Activated CD8-positive, alpha-beta memory T cell treated with anti-CD3 and anti-CD28 coated beads for 4 hours (primary cell): ENCODE data around the gene GNA14.
"Not testable (repeated sequence)": the region's sequence is repeated elsewhere in the genome, so short reads cannot be mapped to it uniquely, and the experiment has no call there.

Experiments
- DNase-seq, 2 donors: peaks; one replicate each; pipeline ENCODE4 v3.0.0-alpha.2; 2020; ENCODE audit warnings: low read depth in 2 of 2

The GNA14 gene

GRCh38 chr9:77643871-77644270 is 4.3 kb downstream of the GNA14 start:
- no peak for DNase-seq

DNA sequence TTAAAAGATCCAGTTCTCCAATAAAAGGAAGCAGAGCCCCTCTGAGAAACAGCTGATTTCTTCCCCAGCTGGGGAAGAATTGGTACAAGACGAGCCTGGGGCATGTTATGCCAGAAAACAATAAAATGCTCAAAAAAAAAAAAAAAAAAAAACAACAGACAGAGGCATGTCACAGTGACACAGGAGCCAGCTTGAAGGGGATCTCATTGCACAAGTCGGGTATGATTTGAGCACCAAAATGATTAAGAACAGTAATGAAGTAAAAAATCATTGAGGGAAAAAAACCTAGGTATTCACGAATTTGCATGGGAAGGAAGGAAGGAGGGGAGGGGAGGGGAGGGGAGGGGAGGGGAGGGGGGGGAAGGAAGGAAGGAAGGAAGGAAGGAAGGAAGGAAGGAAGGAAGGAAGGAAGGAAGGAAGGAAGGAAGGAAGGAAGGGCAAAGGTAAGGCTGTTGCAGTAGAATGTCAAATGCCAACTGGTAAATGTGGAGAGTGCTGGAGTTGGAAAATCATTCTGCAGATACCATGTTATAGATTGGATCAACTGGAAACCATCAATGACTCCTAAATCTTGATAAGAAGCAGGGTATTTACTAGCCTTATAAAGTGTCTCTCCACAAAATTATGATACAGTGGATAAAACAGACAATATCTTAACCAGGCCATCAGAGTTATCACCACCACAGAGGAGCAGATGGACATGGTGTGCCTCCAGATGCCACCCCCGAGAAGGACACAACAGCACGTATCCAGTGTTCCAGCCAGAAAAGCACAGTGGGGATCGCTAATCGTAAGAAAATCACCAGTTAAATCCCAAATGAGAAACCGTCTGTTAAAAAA is 7.2 kb downstream of the GNA14 start:
- no peak for DNase-seq

- no peak for DNase-seq
Observed at GRCh38 chr9:77632652-77633051, 15.5 kb downstream of the GNA14 start.

- DNase-seq: not testable (repeated sequence)
Observed at GRCh38 chr9:77628864-77629263, 19.3 kb downstream of the GNA14 start.

DNA sequence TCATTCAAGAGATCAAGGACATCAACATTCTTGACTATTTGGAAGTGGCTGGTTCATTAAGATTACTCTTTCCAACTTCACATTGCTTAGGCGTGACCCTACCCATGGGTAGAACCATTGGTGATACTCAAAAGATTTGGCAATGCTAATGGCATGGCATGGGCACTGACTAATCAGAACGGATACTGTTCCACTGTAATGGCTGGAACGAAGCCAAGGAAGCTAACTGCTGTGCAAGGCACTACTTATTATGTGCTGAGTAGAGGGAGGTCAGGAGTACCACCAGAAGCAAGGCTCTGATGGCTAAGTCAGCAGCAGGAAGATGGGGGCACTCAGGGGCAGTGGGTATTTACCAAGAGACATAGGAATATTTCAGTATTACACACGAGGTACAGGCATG is 31.9 kb downstream of the GNA14 start:
- no peak for DNase-seq

GRCh38 chr9:77614645-77615044 is 33.5 kb downstream of the GNA14 start:
- DNase-seq: no peak

DNA sequence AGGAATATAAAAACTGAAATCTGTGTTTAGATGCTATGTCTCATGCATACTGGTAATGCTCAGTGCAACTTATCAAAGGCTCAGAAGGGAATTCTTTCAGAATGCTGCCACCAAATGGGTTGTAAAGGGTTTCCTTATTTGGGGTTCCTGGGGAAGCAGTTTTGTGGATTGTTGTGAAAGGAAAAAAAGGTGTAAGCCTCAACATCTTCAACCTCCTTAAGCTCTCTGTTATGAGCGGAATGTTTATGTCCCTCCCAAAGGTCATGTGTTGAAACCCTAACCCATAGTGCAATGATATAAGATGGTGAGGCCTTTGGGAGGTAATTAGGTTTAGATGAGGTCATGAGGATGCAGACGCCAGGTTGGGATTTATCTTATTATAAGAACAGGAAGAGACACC is 41.6 kb downstream of the GNA14 start:
- no peak for DNase-seq

- DNase-seq: no peak
Observed at GRCh38 chr9:77605449-77606220, 42.5 kb downstream of the GNA14 start.

DNA sequence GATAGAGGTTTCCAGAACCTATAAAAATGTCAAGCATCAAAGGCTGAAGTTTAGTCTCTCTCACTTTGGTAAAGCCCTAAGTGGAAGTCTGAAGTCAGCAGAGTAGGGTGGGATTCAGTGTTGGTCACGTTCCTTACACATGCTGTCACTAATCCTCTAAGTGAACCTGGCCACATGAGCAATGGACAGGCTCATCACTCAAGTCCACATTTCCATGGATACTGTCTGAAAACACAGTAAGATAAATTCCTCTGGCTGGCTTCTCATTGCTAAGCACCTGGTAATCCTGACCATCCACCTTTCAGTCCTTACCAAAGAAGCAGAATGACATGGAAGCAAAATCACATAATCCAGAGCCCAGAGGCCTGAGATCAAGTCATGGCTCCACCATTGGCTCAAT is 43.8 kb downstream of the GNA14 start:
- DNase-seq: no peak

DNA sequence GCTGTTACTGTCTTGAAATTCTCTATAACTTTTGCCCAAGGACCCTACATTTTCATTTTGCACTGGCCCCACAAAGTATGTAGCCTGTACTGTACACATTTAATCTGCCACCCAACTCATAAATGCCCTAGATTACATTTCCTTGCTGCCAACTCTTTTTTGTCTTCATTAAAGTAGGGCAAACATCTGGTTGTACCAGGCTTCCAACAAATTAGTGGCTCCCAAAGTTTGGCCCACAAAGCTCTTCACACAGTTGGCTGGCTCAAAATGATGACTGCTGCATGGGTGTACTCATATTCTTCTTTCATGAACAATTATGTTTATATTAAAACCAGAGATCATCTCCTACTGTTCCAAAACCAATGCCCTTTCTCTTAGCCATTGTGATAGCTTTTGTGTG is 45.3 kb downstream of the GNA14 start:
- DNase-seq: no peak

DNA sequence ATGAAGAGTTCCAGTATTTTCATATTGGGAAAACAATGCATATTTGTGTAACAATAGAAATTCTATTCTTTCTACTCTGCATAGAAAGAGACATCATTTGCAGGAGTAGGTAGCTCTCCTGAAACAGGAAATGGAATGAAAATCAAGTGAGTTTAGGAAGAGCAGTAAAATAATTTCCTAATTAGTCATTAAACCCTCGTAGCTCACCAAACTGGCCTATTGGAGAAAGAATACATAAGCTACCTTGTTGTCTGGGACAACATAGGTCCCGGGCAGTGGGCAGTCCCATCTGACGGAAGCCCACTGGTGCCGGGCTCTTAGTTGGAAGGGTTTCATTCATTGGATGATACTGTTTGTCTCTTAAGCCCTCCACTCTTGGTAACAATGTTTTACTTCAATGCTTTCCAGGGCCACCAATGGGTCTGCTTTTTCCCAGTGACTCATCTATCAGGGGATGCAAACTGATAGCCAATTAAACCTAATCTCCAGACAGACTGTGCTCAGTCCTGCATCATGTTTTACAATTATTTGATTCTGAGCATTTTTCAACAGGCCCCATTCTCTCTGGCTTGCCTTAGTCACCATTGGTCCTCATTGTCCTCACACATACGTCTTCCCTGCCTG is 46.5 kb downstream of the GNA14 start:
- no peak for DNase-seq

DNA sequence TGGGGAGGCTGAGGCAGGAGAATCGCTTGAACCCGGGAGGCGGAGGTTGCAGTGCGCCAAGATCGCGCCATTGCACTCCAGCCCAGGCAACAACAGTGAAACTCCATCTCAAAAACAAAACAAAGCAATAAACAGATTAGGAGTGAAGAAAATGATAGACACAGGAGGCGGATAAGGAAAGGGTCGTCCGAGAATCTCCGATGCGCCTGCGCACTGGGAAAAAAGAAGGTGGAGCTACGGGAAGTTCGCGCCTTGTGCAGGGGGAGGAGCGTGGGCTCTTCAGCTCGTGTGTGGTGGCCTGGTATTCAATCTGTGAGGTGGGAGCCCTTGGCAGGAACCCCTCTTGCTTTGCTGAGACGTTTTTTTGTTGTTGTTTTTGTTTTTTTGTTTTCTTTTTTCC is 47.3 kb downstream of the GNA14 start:
- no peak for DNase-seq

GRCh38 chr9:77599492-77599891 is 48.6 kb downstream of the GNA14 start:
- DNase-seq: no peak

DNA sequence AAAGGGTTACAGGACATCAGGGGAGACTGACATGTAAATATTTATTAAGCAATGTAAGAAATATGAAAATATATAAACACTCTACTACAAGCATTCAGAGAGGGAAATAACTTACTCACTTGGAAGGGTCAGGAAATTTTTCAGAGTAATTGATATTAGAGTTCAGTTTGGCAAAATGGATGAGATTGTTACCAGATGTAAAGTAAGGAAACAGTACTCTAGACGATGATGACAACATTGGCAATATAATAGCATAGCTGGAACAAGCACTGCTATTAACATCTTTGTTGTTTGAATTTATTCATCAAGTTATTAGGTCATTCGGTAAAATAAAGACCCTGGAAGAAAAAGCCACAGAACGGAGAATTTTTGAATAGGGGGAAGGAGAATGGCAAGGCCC is 49.1 kb downstream of the GNA14 start:
- no peak for DNase-seq

- no peak for DNase-seq
Observed at GRCh38 chr9:77598524-77598923, 49.6 kb downstream of the GNA14 start.

DNA sequence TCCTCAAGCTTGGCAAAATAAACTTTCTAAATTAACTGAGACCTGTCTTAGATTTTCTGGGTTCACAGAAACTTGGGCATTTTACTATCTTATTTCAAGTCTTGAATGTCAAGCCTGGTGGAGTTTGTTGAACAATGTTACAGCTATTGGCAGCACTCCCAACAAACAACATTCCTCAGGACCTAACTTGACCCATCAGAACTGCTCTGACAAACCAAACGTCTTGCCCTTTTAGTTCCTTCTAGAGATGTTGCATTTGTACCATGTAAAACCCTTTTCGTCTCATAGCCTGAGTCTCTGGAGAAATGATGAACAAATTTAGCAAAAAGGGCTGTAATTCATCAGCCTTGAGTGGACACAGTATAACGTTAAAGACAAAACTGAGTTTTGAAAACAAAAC is 51.1 kb downstream of the GNA14 start:
- DNase-seq: no peak

- no peak for DNase-seq
Observed at GRCh38 chr9:77595426-77596095, 52.6 kb downstream of the GNA14 start.

GRCh38 chr9:77594963-77595362 is 53.2 kb downstream of the GNA14 start:
- no peak for DNase-seq

DNA sequence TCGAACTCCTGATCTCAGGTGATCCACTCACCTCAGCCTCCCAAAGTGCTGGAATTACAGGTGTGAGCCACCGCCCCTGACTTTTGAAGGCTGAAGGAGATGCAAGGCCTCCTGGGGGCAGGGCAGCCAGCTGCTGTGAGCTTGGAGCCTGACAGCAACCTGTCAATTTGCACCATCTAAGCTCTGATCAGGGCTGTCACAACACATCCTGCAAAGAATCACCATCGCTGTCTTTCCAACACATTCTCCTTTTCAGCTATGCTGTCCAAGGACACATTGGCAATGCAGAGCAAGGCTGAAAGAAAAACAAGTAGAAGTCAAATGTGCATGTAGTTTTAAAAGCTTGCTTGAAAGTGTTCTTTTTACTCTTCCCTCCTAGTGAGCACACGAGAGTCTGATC is 54.6 kb downstream of the GNA14 start:
- DNase-seq: no peak

DNA sequence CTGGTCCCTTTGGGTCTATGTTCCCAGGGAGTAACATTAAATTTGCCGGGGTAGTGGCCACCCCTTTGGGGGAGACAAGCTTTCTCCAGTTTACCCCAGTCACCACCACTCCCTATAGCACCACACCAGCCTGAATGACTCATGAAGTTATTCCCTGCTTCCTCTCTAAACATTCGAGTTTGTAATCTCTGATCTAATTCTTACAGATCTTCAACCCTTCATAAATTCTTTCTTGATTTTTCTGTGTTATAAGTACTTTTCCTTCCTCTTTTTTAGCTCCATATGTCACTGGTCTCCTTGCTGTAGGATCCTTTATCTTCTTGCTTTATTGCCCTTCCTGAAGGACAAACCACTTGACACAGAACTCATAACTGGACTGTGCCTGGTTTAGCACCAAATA is 55.6 kb downstream of the GNA14 start:
- no peak for DNase-seq

DNA sequence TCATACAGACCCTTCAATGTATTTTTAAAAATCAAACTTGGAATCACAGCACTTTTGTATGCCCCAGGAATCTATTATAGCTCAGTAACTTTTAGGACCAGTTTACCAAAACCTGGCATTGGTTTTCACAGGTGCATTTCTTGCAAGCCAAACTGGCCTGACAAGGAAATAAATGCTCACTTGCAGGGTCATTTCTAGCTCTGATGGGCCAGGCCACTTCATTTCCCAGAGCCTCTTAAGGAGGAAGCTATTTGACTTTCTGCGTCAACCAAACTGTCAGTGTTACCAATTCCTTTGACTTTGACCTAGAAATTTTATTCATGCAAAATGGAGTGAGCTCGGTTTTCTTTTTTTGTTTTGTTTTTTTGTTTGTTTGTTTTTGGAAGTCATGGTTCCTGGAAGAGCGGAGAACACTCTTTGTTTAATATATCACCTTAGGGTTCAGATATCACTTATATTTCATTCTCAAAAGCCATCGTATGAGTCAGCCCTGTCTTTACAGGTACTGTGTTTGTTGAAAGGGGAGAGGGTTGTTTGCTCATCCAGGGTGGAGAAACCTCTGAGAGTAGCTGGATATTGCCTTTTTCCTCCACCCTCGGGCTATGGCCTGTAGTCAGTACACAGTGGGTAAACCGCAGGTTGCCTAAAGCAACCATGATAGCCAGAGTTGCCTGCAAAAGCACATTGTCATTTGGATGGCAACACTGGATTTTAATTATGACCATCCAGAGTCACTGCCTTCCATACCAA is 58.9 kb downstream of the GNA14 start:
- no peak for DNase-seq
